GM23338 (cell line): ENCODE measurements around the gene RICTOR. TPM values are rescaled to one million over a fixed set of nuclear protein-coding genes. Genes with fewer than 3 reads are reported as not detected.

Source experiments
- ATAC-seq: fragments of 200-7000 bp; cut with Tn5 transposase; 3 replicates; pipeline ENCODE4 v1.9.1; 2020
- DNase-seq: peaks from one replicate; pipeline ENCODE4 v3.0.0-alpha.2; 2015; ENCODE audit warnings: low spot score
- H2AFZ ChIP-seq: fragments of 200-600 bp; sonication (generic); 2 replicates; pipeline ENCODE4 v1.8.0; 2016; ENCODE audit warnings: antibody characterized with exemption, mild to moderate bottlenecking, moderate library complexity
- H3F3A ChIP-seq: fragments of 200-600 bp; sonication (generic); replicated peaks from 2 replicates; pipeline ENCODE4 v1.8.0; 2017; ENCODE audit warnings: antibody characterized with exemption, mixed run types, low read depth
- H3K27ac ChIP-seq: fragments of 200-600 bp; sonication (generic); 2 replicates; pipeline ENCODE4 v1.6.1; 2016; ENCODE audit warnings: low read depth
- H3K27me3 ChIP-seq: fragments of 200-600 bp; sonication (generic); 2 replicates; pipeline ENCODE4 v1.8.0; 2016; ENCODE audit warnings: mild to moderate bottlenecking, mixed run types, moderate library complexity; ENCODE audit not compliant: insufficient read depth
- H3K36me3 ChIP-seq: fragments of 200-600 bp; sonication (generic); 2 replicates; pipeline ENCODE4 v1.8.0; 2016; ENCODE audit warnings: mild to moderate bottlenecking; ENCODE audit not compliant: insufficient read depth
- H3K4me1 ChIP-seq: fragments of 200-600 bp; sonication (generic); 2 replicates; pipeline ENCODE4 v1.8.0; 2016; ENCODE audit warnings: mild to moderate bottlenecking, moderate library complexity; ENCODE audit not compliant: insufficient read depth
- H3K4me2 ChIP-seq: fragments of 200-600 bp; sonication (generic); 2 replicates; pipeline ENCODE4 v1.7.1; 2017; ENCODE audit warnings: mixed run types
- H3K4me3 ChIP-seq: fragments of 200-600 bp; sonication (generic); 2 replicates; pipeline ENCODE4 v1.6.1; 2016; ENCODE audit warnings: mixed run types
- H3K79me2 ChIP-seq: fragments of 200-600 bp; sonication (generic); replicated peaks from 2 replicates; pipeline ENCODE4 v1.8.0; 2017; ENCODE audit warnings: mild to moderate bottlenecking; ENCODE audit not compliant: insufficient read depth
- H3K9me2 ChIP-seq: fragments of 200-600 bp; sonication (generic); 2 replicates; pipeline ENCODE4 v1.8.0; 2017; ENCODE audit not compliant: insufficient read depth
- H4K20me1 ChIP-seq: fragments of 200-600 bp; sonication (generic); replicated peaks from 2 replicates; pipeline ENCODE4 v1.8.0; 2017; ENCODE audit warnings: mild to moderate bottlenecking; ENCODE audit not compliant: insufficient read depth
- H3K27ac Mint-ChIP-seq: 2 replicates; pipeline ENCODE4 v1.8.0; 2020; ENCODE audit warnings: inconsistent platforms, mild to moderate bottlenecking, moderate library complexity, mixed read lengths
- H3K27me3 Mint-ChIP-seq: 3 replicates; pipeline ENCODE4 v1.8.0; 2022; ENCODE audit warnings: low read depth, mild to moderate bottlenecking, moderate library complexity, mixed read lengths, inconsistent platforms; ENCODE audit not compliant: insufficient read depth, poor library complexity
- H3K36me3 Mint-ChIP-seq: 3 replicates; pipeline ENCODE4 v1.8.0; 2021; ENCODE audit warnings: low read depth, mild to moderate bottlenecking, inconsistent platforms, moderate library complexity, mixed read lengths
- H3K4me1 Mint-ChIP-seq: 3 replicates; pipeline ENCODE4 v1.8.0; 2020; ENCODE audit warnings: mild to moderate bottlenecking, inconsistent platforms, mixed read lengths
- H3K4me3 Mint-ChIP-seq: 3 replicates; pipeline ENCODE4 v1.8.0; 2021; ENCODE audit warnings: moderate library complexity, mild to moderate bottlenecking, inconsistent platforms, mixed read lengths
- H3K9me3 Mint-ChIP-seq: 3 replicates; pipeline ENCODE4 v1.8.0; 2020; ENCODE audit warnings: moderate library complexity, mild to moderate bottlenecking, inconsistent platforms, mixed read lengths
- CREB1 ChIP-seq: fragments of 250-450 bp; sonication (Bioruptor Pico); IDR thresholded peaks from 2 replicates; pipeline ENCODE4 v1.5.0; 2020; ENCODE audit warnings: low read depth, mild to moderate bottlenecking, moderate library complexity
- ETS1 ChIP-seq: IDR thresholded peaks from 2 replicates; pipeline ENCODE4 v1.6.1; 2016; ENCODE audit warnings: antibody characterized with exemption
- EZH2 ChIP-seq: fragments of 200-600 bp; sonication (generic); IDR thresholded peaks from one replicate; pipeline ENCODE4 v1.8.0; 2017; ENCODE audit warnings: antibody characterized with exemption, mild to moderate bottlenecking, low read depth; ENCODE audit not compliant: unreplicated experiment
- EZH2phosphoT487 ChIP-seq: fragments of 200-600 bp; sonication (generic); IDR thresholded peaks from one replicate; pipeline ENCODE4 v1.8.1; 2018; ENCODE audit warnings: antibody characterized with exemption; ENCODE audit not compliant: unreplicated experiment
- NANOG ChIP-seq: IDR thresholded peaks from 2 replicates; pipeline ENCODE4 v1.6.1; 2016; ENCODE audit warnings: antibody characterized with exemption, borderline replicate concordance
- POLR2AphosphoS5 ChIP-seq: IDR thresholded peaks from 2 replicates; pipeline ENCODE4 v1.6.1; 2016; ENCODE audit warnings: antibody characterized with exemption, low read depth
- STAT1 ChIP-seq: IDR thresholded peaks from one replicate; pipeline ENCODE4 v1.6.1; 2016; ENCODE audit warnings: antibody characterized with exemption; ENCODE audit not compliant: unreplicated experiment
- ZNF114 ChIP-seq: fragments of 250-450 bp; sonication (Bioruptor Pico); IDR thresholded peaks from 2 replicates; pipeline ENCODE4 v1.5.0; 2020; ENCODE audit warnings: mild to moderate bottlenecking, moderate library complexity
- ZNF331 ChIP-seq: fragments of 250-450 bp; sonication (Bioruptor Pico); IDR thresholded peaks from 2 replicates; pipeline ENCODE4 v1.5.0; 2020; ENCODE audit warnings: low read depth, mild to moderate bottlenecking, moderate library complexity
- polyA plus RNA-seq: library from polyadenylated mRNA; unstranded; fragments of >200 nt; fragmentation: Nextera tagmentation; extraction: Ambion mirVana; gene quantifications from 2 replicates; pipeline ENCODE4 v1.2.1, GENCODE V29; 2016
- total RNA-seq: library from RNA; depleted of rRNA; stranded (reverse); fragments of >200 nt; shearing (Covaris generic); gene quantifications from 2 replicates; pipeline ENCODE4 v1.2.3, GENCODE V29; 2014
- TF ChIP-seq, protein P1 (sequence below): IDR thresholded peaks from one replicate; pipeline ENCODE4 v1.6.1; 2018; ENCODE audit warnings: antibody characterized with exemption; ENCODE audit not compliant: unreplicated experiment

Gene RICTOR
- total and polyA plus RNA-seq, 2 experiments from 2014 or later, result 9.9 to 27.4 TPM

DNA sequence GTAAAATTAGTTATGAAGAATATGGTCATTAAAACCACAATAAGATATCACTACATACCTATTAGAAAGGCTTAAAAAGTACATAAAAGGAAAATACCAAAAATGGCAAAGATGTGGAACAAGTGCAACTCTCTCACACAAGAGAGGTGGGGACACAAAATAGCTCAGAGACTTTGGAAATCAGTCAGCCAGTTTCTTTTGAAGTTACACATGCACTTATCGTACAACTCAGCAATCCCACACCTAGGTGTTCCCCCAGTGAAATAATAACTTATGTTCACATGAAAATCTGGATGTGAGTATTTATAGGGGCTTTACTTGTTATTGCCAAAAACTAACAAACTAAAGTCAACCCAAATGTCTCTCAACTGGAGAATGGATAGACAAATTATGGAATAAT lies 9.8 kb upstream of the RICTOR start (continued):
- TF ChIP-seq, protein P1, sequence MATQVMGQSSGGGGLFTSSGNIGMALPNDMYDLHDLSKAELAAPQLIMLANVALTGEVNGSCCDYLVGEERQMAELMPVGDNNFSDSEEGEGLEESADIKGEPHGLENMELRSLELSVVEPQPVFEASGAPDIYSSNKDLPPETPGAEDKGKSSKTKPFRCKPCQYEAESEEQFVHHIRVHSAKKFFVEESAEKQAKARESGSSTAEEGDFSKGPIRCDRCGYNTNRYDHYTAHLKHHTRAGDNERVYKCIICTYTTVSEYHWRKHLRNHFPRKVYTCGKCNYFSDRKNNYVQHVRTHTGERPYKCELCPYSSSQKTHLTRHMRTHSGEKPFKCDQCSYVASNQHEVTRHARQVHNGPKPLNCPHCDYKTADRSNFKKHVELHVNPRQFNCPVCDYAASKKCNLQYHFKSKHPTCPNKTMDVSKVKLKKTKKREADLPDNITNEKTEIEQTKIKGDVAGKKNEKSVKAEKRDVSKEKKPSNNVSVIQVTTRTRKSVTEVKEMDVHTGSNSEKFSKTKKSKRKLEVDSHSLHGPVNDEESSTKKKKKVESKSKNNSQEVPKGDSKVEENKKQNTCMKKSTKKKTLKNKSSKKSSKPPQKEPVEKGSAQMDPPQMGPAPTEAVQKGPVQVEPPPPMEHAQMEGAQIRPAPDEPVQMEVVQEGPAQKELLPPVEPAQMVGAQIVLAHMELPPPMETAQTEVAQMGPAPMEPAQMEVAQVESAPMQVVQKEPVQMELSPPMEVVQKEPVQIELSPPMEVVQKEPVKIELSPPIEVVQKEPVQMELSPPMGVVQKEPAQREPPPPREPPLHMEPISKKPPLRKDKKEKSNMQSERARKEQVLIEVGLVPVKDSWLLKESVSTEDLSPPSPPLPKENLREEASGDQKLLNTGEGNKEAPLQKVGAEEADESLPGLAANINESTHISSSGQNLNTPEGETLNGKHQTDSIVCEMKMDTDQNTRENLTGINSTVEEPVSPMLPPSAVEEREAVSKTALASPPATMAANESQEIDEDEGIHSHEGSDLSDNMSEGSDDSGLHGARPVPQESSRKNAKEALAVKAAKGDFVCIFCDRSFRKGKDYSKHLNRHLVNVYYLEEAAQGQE, result no peak
- no peak for TF ChIP-seq CREB1 (CRISPR knock-in tag)
- TF ChIP-seq STAT1, result no peak
- TF ChIP-seq EZH2, result no peak
- no peak for TF ChIP-seq EZH2phosphoT487
- no peak for TF ChIP-seq ZNF114 (CRISPR knock-in tag)
- no peak for TF ChIP-seq NANOG
- no peak for TF ChIP-seq ZNF331 (CRISPR knock-in tag)

DNA sequence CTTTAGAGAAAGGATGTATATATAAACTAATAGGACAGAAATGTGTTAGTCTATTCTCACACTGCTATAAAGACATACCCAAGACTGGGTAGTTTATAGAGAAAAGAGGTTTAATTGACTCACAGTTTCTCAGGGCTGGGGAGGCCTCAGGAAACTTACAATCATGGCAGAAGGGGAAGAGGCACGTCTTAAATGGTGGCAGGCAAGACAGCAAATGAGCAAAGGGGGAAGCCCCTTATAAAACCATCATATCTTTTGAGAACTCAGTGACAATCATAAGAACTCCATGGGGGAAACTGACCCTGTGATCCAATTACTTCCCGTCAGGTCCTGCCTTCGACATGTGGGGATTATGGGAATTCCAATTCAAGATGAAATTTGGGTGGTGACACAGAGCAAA lies 8.8 kb upstream of the RICTOR start:
- no peak overlapping the region for H3K4me3 ChIP-seq
- H3K9me2 ChIP-seq, result no peaks in the 10 kb centered on the region; the same call in 1 of the 2 replicates
- H3K27me3 ChIP-seq, result no peaks in the 10 kb centered on the region
- no peak overlapping the region for H3K27ac ChIP-seq
- H3K4me3 Mint-ChIP-seq, result no peak overlapping the region
- no peaks in the 10 kb centered on the region for H3K4me1 Mint-ChIP-seq
- H3K27ac Mint-ChIP-seq, result no peak overlapping the region
- no peaks in the 10 kb centered on the region for H3K36me3 ChIP-seq
- H3K79me2 ChIP-seq, result no peaks in the 10 kb centered on the region
- no peak for ATAC-seq
- no peaks in the 10 kb centered on the region; the same call in 2 of the 3 replicates for H3K9me3 Mint-ChIP-seq
- H2AFZ ChIP-seq, result no peak overlapping the region
- H3K36me3 Mint-ChIP-seq, result no peaks in the 10 kb centered on the region
- H3K27me3 Mint-ChIP-seq, result peaks cover 6% of the 10 kb centered on the region
- no peak overlapping the region for H3K4me2 ChIP-seq
- no peak for TF ChIP-seq POLR2AphosphoS5
- TF ChIP-seq ETS1, result no peak
- no peaks in the 10 kb centered on the region for H3F3A ChIP-seq
- H4K20me1 ChIP-seq, result no peaks in the 10 kb centered on the region
- H3K4me1 ChIP-seq, result no peaks in the 10 kb centered on the region
- no peak for DNase-seq
